ENCODE data around the gene PKP4.
"Not testable (repeated sequence)": the region's sequence is repeated elsewhere in the genome, so short reads cannot be mapped to it uniquely, and the experiment has no call there.

The PKP4 gene

DNA sequence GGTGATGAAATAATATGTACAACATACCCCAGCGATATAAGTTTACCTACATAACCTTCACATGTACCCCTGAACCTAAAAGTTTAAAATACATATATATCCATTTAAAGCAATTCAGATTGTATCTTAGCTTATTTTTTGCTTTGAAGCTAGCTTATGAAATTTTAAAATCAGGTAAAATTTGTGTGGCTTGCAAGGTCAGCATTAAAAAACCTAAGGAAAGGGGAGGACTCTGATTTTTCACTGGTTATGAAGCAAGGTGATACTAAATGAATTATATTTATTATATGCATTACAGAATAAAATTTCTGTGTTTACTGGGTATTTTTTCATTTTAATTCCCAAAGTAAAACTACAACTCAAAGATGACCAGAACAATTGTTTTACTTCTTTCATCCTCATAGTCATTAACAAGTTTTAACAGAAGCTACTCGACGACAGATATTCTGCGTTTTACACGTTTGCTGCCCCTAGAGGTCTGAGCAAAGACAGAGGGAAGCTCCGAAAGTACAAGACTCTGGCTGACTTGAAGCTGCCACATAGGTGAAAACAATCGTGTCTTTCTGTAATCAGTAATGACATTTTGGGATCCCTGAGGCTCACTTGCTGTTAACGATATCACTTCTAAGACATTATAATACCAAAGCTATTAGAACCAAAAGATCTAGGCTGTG is 17.1 kb downstream of the PKP4 start:
- Histone ChIP-seq H3K27ac (ENCODE audit: low read length) (no peak overlapping the region), H3K9me3 (ENCODE audit: control insufficient read depth, low read depth, low read length) (no peaks in the 10 kb centered on the region), H3K27me3 (ENCODE audit: control insufficient read depth, insufficient read depth, low read length) (no peaks in the 10 kb centered on the region), H3K4me3 (ENCODE audit: low read length) (no peak overlapping the region), H3K36me3 (ENCODE audit: control insufficient read depth, low read depth, low read length) (no peaks in the 10 kb centered on the region), H3K4me1 (ENCODE audit: control insufficient read depth, low read depth, low read length) (peaks cover 16% of the 10 kb centered on the region), H3K9ac (ENCODE audit: low read length) (no peak overlapping the region)

DNA sequence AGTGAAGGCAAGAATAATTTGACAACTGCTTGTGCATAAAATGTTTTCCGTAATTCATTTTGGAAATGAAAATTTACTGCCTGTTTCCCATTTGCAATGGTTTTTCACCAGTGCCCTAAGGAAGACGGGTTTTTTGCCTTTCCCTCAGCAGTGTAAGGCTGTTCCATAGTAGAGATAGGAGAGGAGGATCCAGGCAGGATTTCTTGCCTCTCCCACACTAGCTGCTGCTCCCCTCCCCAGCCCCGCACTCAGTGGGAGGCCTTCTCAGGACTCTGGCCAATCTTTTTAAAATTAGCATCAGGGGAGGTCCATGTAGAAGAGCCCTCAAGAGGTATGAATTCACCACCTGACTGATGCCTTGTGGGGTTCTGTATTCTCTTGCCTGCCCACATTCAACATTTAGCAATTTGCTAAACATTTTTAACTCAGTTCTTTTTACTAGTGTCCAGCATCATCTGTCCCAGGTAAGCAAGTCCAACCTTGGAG is 17.8 kb downstream of the PKP4 start:
- H3K27me3 ChIP-seq (ENCODE audit: control insufficient read depth, insufficient read depth, low read length); H3K9ac ChIP-seq (ENCODE audit: low read length); H3K27ac ChIP-seq (ENCODE audit: low read length); H3K9me3 ChIP-seq (ENCODE audit: control insufficient read depth, low read depth, low read length); H3K36me3 ChIP-seq (ENCODE audit: control insufficient read depth, low read depth, low read length); H3K4me3 ChIP-seq (ENCODE audit: low read length): not testable (repeated sequence)
- peaks cover 16% of the 10 kb centered on the region for H3K4me1 ChIP-seq (ENCODE audit: control insufficient read depth, low read depth, low read length)

DNA sequence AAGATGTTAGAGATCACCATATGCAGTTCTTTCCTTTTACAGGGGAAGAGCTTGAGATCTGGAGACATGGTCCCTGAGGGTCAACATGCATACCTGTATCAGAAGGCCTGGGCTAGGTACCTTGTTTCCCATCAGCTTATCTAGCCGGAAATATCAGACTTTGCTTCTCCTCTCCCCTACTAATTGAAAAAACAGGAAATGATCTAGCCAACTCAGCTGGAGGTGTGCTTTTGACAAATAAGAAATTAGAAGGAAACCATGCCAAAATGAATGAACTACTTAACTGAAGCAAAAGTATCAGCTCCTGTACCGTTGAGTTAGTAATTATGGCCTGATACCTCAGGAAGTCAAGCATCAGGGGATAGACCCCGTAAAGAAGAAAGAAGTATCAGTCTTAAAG is 20.4 kb downstream of the PKP4 start:
- no peaks in the 10 kb centered on the region for H3K27me3 ChIP-seq (ENCODE audit: control insufficient read depth, insufficient read depth, low read length)
- H3K27ac ChIP-seq (ENCODE audit: low read length), result no peak overlapping the region
- no peaks in the 10 kb centered on the region for H3K9me3 ChIP-seq (ENCODE audit: control insufficient read depth, low read depth, low read length)
- H3K4me1 ChIP-seq (ENCODE audit: control insufficient read depth, low read depth, low read length), result peaks cover 11% of the 10 kb centered on the region
- H3K36me3 ChIP-seq (ENCODE audit: control insufficient read depth, low read depth, low read length), result no peaks in the 10 kb centered on the region
- H3K4me3 ChIP-seq (ENCODE audit: low read length), result no peak overlapping the region
- H3K9ac ChIP-seq (ENCODE audit: low read length), result no peak overlapping the region

DNA sequence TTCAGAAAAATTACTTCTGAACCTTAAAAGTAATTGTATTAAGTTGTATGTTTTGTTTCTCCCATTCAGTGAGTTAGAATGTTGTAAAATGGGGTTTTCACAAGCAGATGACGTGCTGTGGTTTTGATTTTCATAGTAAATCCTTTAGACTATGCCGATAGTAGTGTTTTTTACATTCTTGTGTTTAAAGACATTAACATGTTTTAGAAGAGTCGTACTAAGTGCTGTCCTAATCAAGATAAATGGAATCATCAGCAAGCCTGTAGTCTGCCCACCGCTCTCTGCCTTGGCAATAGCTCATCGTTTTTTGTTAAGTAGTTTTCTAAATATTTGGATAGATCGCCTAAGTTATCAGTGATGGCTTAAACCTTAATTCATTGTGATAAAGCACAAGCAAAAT is 21.5 kb downstream of the PKP4 start:
- Histone ChIP-seq H3K27ac (ENCODE audit: low read length) (no peak overlapping the region), H3K27me3 (ENCODE audit: control insufficient read depth, insufficient read depth, low read length) (no peaks in the 10 kb centered on the region), H3K4me1 (ENCODE audit: control insufficient read depth, low read depth, low read length) (peaks cover 11% of the 10 kb centered on the region), H3K9ac (ENCODE audit: low read length) (no peak overlapping the region), H3K9me3 (ENCODE audit: control insufficient read depth, low read depth, low read length) (no peaks in the 10 kb centered on the region), H3K4me3 (ENCODE audit: low read length) (no peak overlapping the region), H3K36me3 (ENCODE audit: control insufficient read depth, low read depth, low read length) (no peaks in the 10 kb centered on the region)

DNA sequence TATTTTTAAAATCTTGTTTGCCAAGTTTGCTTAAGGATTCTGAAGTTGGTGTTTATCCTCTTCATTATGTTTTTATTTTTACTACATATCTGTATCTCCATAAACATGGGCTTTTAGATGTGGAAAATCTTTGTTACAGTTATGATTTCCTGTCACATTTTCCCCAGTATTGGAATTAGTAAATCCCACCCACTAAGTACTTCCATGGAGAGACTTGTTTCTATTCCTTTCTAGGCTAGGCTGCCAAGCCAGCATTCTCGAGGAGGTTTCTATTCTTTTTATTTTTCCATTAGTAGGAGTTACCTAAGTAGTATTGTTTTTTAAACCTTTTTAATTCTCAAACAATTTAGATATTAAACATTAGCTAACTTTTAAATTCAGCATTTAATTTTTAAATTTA is 22.1 kb downstream of the PKP4 start:
- no peaks in the 10 kb centered on the region for H3K9me3 ChIP-seq (ENCODE audit: control insufficient read depth, low read depth, low read length)
- no peak overlapping the region for H3K9ac ChIP-seq (ENCODE audit: low read length)
- peaks cover 11% of the 10 kb centered on the region for H3K4me1 ChIP-seq (ENCODE audit: control insufficient read depth, low read depth, low read length)
- H3K27me3 ChIP-seq (ENCODE audit: control insufficient read depth, insufficient read depth, low read length), result no peaks in the 10 kb centered on the region
- H3K4me3 ChIP-seq (ENCODE audit: low read length), result no peak overlapping the region
- no peaks in the 10 kb centered on the region for H3K36me3 ChIP-seq (ENCODE audit: control insufficient read depth, low read depth, low read length)
- H3K27ac ChIP-seq (ENCODE audit: low read length), result no peak overlapping the region

DNA sequence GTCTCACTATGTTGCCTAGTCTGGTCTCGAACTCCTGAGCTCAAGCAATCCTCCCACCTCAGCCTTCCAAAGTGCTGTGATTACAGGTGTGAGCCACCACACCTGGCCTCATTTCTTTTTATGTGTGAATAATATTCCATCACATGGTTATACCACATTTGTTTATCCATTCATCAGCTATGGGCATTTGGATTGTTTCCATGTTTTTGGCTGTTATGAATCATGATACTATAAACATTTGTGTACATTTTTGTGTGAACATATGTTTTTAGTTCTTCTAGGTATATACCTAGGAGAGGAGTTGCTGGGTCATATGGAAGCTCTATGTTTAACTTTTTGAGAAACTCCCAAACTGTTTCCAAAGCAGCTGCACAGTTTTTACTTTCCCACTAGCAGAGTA is 24.4 kb downstream of the PKP4 start:
- H3K4me1 ChIP-seq (ENCODE audit: control insufficient read depth, low read depth, low read length), result peaks cover 12% of the 10 kb centered on the region
- no peaks in the 10 kb centered on the region for H3K36me3 ChIP-seq (ENCODE audit: control insufficient read depth, low read depth, low read length)

DNA sequence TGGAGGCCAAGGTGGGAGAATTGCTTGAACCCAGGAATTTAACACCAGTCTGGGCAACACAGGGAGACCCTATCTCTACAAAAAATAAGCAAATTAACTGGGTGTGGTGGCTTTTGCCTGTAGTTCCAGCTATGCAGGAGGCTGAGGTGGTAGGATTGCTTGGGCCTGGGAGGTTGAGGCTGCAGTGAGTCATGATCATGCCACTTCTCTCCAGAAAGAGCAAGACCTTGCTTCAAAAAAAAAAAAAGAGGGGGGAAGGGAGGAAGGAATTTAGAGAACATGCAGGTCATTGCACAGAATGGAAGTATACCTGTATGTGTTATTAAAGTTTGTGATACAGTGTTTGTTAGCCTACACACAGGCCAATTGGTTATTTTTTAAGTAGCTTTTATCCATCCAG is 25.8 kb downstream of the PKP4 start:
- Histone ChIP-seq H3K9ac (ENCODE audit: low read length) (no peak overlapping the region), H3K27me3 (ENCODE audit: control insufficient read depth, insufficient read depth, low read length) (no peaks in the 10 kb centered on the region), H3K4me1 (ENCODE audit: control insufficient read depth, low read depth, low read length) (peaks cover 19% of the 10 kb centered on the region), H3K4me3 (ENCODE audit: low read length) (no peak overlapping the region), H3K36me3 (ENCODE audit: control insufficient read depth, low read depth, low read length) (no peaks in the 10 kb centered on the region), H3K9me3 (ENCODE audit: control insufficient read depth, low read depth, low read length) (no peaks in the 10 kb centered on the region), H3K27ac (ENCODE audit: low read length) (no peak overlapping the region)

More for the DNA sequence above, 24.4 kb downstream of the PKP4 start:
- Histone ChIP-seq H3K27me3 (ENCODE audit: control insufficient read depth, insufficient read depth, low read length) (no peaks in the 10 kb centered on the region), H3K9me3 (ENCODE audit: control insufficient read depth, low read depth, low read length) (no peaks in the 10 kb centered on the region), H3K27ac (ENCODE audit: low read length) (no peak overlapping the region), H3K4me3 (ENCODE audit: low read length) (no peak overlapping the region), H3K9ac (ENCODE audit: low read length) (no peak overlapping the region)

DNA sequence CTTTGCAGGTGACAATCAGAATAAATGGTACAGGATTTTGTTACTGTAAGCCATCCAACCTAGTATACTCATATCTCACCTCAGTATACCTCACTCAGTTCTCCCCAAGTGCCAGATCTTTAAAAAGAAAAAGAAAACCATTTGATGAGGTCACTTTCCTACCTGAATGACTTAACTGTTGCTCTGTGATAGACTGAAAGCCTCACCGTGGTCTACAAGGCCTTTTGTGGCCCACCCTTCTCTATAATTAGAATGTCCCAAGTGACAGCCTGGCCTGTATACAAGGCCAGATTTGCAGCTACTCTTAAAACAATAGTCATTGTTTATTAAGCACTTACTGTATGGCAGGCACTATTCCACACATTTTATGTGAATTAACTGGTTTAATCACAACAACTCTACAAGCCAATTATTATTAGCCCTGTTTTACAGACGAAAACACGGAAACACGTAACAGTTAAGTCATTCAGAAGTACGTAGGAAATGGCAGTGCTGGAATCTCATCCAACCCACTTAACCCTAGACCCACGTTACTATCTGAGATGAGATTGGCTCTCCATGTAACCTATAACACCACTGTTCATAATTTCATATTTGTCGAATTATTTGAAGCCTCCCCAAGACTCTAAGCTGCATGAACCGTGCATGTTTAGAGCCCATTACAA is 28.3 kb downstream of the PKP4 start:
- Histone ChIP-seq H3K4me3 (ENCODE audit: low read length) (no peak overlapping the region), H3K4me1 (ENCODE audit: control insufficient read depth, low read depth, low read length) (peaks cover 38% of the 10 kb centered on the region), H3K9ac (ENCODE audit: low read length) (no peak overlapping the region), H3K27ac (ENCODE audit: low read length) (no peak overlapping the region), H3K36me3 (ENCODE audit: control insufficient read depth, low read depth, low read length) (no peaks in the 10 kb centered on the region), H3K9me3 (ENCODE audit: control insufficient read depth, low read depth, low read length) (no peaks in the 10 kb centered on the region), H3K27me3 (ENCODE audit: control insufficient read depth, insufficient read depth, low read length) (no peaks in the 10 kb centered on the region)

DNA sequence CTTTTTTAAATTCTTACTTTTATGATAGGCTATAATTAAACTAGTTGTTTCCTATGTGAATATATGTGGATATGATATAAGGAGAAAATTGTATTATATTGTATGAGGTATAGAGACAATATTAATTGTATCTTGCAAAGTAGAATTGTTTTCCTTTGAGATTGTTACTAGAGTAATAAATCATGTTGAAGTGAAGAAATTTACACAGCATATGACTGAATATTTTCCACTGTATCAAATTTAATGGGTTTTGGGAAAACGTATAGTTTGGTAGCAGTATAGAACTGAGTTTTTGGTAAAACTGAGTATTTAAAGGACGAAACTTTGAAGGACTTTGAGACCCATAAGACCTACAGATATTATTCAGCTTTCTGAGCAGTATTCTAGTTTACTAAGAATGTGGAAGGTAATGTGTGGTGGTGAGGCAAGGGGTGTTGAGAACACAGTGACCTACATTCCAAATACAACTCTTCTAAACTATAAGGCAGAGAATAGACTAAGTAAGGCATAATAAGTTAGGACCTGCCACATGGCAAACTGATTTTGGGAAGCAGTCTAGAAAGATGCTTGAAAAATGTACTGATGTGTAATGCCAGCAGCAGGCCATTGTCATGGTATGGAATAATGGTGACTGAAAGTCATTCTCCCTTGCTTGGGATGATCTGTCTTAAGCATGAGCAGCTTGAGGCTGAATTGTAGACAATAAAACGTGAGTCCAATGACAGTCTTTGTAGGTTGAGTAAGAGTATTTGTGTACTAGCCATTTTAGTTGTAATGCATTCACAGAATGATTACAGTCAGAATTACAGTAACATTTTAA is 29.6 kb downstream of the PKP4 start:
- Histone ChIP-seq H3K9me3 (ENCODE audit: control insufficient read depth, low read depth, low read length) (no peaks in the 10 kb centered on the region), H3K36me3 (ENCODE audit: control insufficient read depth, low read depth, low read length) (no peaks in the 10 kb centered on the region), H3K9ac (ENCODE audit: low read length) (no peak overlapping the region), H3K27me3 (ENCODE audit: control insufficient read depth, insufficient read depth, low read length) (no peaks in the 10 kb centered on the region), H3K27ac (ENCODE audit: low read length) (no peak overlapping the region), H3K4me3 (ENCODE audit: low read length) (no peak overlapping the region), H3K4me1 (ENCODE audit: control insufficient read depth, low read depth, low read length) (peaks cover 51% of the 10 kb centered on the region)

DNA sequence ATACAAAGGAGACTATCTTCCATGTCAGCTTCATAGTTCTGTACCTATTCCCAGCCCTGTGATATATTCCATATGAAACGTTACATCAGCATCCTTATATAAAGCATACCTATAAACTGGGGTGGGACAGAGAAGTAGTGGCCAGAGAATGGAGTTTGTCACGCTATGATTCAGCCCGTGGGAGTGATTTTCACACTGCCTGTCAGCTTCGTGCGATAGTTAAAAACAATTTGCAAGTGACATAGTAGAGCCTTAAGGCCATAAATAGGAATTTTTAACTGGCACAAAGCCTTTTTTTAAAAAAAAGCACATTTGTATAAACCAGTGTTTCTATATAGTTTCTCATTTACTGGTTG is 30.2 kb downstream of the PKP4 start:
- H3K36me3 ChIP-seq (ENCODE audit: control insufficient read depth, low read depth, low read length), result no peaks in the 10 kb centered on the region
- H3K4me3 ChIP-seq (ENCODE audit: low read length), result no peak overlapping the region
- H3K9me3 ChIP-seq (ENCODE audit: control insufficient read depth, low read depth, low read length), result no peaks in the 10 kb centered on the region
- peaks cover 51% of the 10 kb centered on the region for H3K4me1 ChIP-seq (ENCODE audit: control insufficient read depth, low read depth, low read length)
- no peaks in the 10 kb centered on the region for H3K27me3 ChIP-seq (ENCODE audit: control insufficient read depth, insufficient read depth, low read length)
- no peak overlapping the region for H3K9ac ChIP-seq (ENCODE audit: low read length)
- H3K27ac ChIP-seq (ENCODE audit: low read length), result no peak overlapping the region

DNA sequence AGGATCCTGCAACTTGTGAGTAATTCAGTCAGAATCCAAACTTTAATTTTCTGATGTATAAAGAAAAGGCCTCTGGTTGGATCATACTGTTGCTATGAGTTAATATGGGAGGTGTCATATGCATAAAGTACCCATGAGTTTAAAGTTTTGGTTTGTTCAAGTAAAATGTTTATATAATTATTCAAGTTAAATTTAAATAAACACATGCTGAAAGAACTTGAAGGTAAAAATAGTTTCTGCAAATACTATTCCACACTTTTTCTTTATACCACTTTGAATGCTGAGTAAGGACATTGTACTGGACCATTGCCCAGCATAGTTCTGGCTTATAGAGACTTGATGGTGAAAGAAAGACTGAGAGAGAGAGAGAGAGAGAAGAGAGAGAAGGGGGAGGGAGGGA is 30.7 kb downstream of the PKP4 start:
- Histone ChIP-seq H3K9ac (ENCODE audit: low read length) (no peak overlapping the region), H3K27ac (ENCODE audit: low read length) (no peak overlapping the region), H3K36me3 (ENCODE audit: control insufficient read depth, low read depth, low read length) (no peaks in the 10 kb centered on the region), H3K27me3 (ENCODE audit: control insufficient read depth, insufficient read depth, low read length) (no peaks in the 10 kb centered on the region), H3K4me1 (ENCODE audit: control insufficient read depth, low read depth, low read length) (peaks cover 51% of the 10 kb centered on the region), H3K9me3 (ENCODE audit: control insufficient read depth, low read depth, low read length) (no peaks in the 10 kb centered on the region), H3K4me3 (ENCODE audit: low read length) (no peak overlapping the region)
